ENCODE measurements around the gene HMGN1.

- TF ChIP-seq CTCF (IDR thresholded peaks at IDR 0.05; ENCODE audit: low read depth, low read length) (no peak), POLR2A (IDR thresholded peaks at IDR 0.05; ENCODE audit: extremely low read depth, insufficient read length) (no peak)
Measured at GRCh38 chr21:39336457-39337008, 12.4 kb downstream of the HMGN1 start.
